Sigmoid colon (tissue), 7 donors: ENCODE results near the gene MUC5AC. TPM values are rescaled to one million over a fixed set of nuclear protein-coding genes. Genes with fewer than 3 reads are reported as not detected.

ENCODE experiments used
- DNase-seq: peaks from one replicate; pipeline ENCODE4 v3.0.0-alpha.2; 2019
- H3K27ac ChIP-seq, 4 donors: fragments of 200-600 bp; sonication (generic); one replicate each; pipeline ENCODE4 v1.5.1; 2016 to 2019; ENCODE audit warnings: mild to moderate bottlenecking in 1 of 4
- H3K27me3 ChIP-seq, 3 donors: fragments of 200-600 bp; sonication (generic); one replicate each; pipeline ENCODE4 v1.5.1; 2019; ENCODE audit warnings: mild to moderate bottlenecking in 1 of 3
- H3K36me3 ChIP-seq, 4 donors: fragments of 200-600 bp; sonication (generic); one replicate each; pipeline ENCODE4 v1.5.1; 2016 to 2019
- H3K4me1 ChIP-seq, 4 donors: fragments of 200-600 bp; sonication (generic); one replicate each; pipeline ENCODE4 v1.5.1; 2017 to 2019
- H3K4me3 ChIP-seq, 4 donors: fragments of 200-600 bp; sonication (generic); one replicate each; pipeline ENCODE4 v1.5.1; 2017 to 2019; ENCODE audit warnings: mild to moderate bottlenecking in 2 of 4, moderate library complexity in 1 of 4
- H3K9me3 ChIP-seq, 4 donors: fragments of 200-600 bp in 3 of 4; sonication (generic) in 3 of 4; one replicate each; pipeline versions ENCODE4 v1.5.1 to v1.6.1; 2013 to 2019
- EP300 ChIP-seq, 4 donors: sonication (generic); formaldehyde crosslinking; IDR thresholded peaks; one replicate each; pipeline ENCODE4 v1.6.1; 2017; ENCODE audit warnings: antibody characterized with exemption in 4 of 4
- POLR2A ChIP-seq, 2 donors: fragments of 450-650 bp; IDR thresholded peaks; one replicate each; pipeline ENCODE4 v1.6.1; 2016; ENCODE audit warnings: antibody characterized with exemption in 2 of 2, mild to moderate bottlenecking in 2 of 2, moderate library complexity in 2 of 2
- POLR2AphosphoS5 ChIP-seq, 4 donors: sonication (generic); formaldehyde crosslinking; IDR thresholded peaks; one replicate each; pipeline ENCODE4 v1.6.1; 2017; ENCODE audit warnings: antibody characterized with exemption in 4 of 4
- WGBS, 2 donors: extraction: QIAGEN DNeasy Blood & Tissue Kit; methylation state at CpG; one replicate each; pipeline ENCODE4 v1.1.7; 2013; 5-methylcytosine and 5-hydroxymethylcytosine counted together
- intact Hi-C: fragments of 100-400 bp; cut with DNase I; formaldehyde crosslinking; loops from one replicate; pipeline ENCODE4 v1.15.1; 2023
- polyA plus RNA-seq, 3 donors: library from polyadenylated mRNA; stranded (reverse); fragments of 200-250 nt; gene quantifications; one replicate each; pipeline ENCODE4 v1.2.3, GENCODE V29; 2013
- total RNA-seq, 4 donors: library from RNA; depleted of rRNA; stranded (reverse); fragments of >200 nt; gene quantifications; one replicate each; pipeline ENCODE4 v1.1.0, GENCODE V29; 2016
- TF ChIP-seq, protein P1 (sequence below), 4 experiments: fragments of 450-650 bp in 3 of 4; fragments of 200-600 bp in 1 of 4; IDR thresholded peaks; one replicate each; pipeline ENCODE4 v1.5.1; 2016 to 2019; ENCODE audit warnings: antibody characterized with exemption in 4 of 4, mild to moderate bottlenecking in 3 of 4, moderate library complexity in 2 of 4
- donor health status: healthy with polysubstance abuse.
- donor health status: Bipolar disorder and iron deficiency.
- donor health status: healthy.

The MUC5AC gene
- total and polyA plus RNA-seq, 7 donors: under 0.01 to 0.09 (median under 0.01) TPM; not detected in 4

GRCh38 chr11:1116104-1116503, 41.6 kb upstream of the MUC5AC start:
- peak; percentile 32 for DNase-seq
- H3K4me3 ChIP-seq: no peak overlapping the region
- WGBS, 2 donors: 89 to 91% methylated on average over 12 of the region's 12 CpGs
- H3K27me3 ChIP-seq: peaks cover 0 to 27% (median 9%) of the 10 kb centered on the region in 3 donors
- intact Hi-C loops: no loop called here
- H3K27ac ChIP-seq: no peak overlapping the region
- no peaks in the 10 kb centered on the region for H3K36me3 ChIP-seq
- H3K9me3 ChIP-seq: no peaks in the 10 kb centered on the region
- TF ChIP-seq POLR2A (IDR thresholded peaks at IDR 0.05): no peak
- H3K4me1 ChIP-seq: no peaks in the 10 kb centered on the region

DNA sequence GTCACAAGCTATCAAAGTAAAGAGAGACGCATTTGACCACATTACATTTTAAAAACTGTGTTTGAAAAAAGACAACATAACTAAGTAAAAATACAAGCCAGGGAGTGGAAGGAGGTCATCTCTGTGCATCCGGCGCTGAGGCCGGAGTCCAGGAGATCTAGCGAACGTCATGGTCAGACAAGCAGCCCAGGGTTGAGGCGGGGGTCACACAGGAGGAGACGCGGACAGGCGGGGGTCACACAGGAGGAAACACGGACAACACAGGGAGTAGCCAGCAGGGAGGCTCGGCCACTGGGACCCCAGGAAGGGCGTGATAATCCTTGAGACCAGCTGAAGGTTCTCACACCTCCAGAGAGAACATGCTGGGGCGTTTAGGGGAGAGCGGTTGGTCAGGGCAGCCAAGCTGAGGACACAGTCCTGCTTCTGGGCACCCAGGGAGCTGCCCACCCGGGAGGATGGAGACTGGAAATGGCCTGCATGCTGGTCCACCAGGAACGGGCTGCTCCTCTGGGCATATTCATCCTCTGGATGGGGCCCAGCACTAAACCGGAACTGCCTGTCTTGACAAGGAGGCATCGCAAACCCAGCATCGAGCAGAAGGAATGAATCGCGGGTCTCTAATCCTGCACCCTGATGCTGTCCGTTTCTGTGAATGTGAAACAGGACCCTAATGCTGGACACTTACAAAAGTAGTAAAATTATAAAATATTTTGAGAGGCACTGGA, 40.9 kb upstream of the MUC5AC start:
- intact Hi-C loops: no loop called here
- DNase-seq: peak; percentile 46
- H3K27ac ChIP-seq: no peak overlapping the region
- no peaks in the 10 kb centered on the region for H3K4me1 ChIP-seq
- TF ChIP-seq, protein P1, sequence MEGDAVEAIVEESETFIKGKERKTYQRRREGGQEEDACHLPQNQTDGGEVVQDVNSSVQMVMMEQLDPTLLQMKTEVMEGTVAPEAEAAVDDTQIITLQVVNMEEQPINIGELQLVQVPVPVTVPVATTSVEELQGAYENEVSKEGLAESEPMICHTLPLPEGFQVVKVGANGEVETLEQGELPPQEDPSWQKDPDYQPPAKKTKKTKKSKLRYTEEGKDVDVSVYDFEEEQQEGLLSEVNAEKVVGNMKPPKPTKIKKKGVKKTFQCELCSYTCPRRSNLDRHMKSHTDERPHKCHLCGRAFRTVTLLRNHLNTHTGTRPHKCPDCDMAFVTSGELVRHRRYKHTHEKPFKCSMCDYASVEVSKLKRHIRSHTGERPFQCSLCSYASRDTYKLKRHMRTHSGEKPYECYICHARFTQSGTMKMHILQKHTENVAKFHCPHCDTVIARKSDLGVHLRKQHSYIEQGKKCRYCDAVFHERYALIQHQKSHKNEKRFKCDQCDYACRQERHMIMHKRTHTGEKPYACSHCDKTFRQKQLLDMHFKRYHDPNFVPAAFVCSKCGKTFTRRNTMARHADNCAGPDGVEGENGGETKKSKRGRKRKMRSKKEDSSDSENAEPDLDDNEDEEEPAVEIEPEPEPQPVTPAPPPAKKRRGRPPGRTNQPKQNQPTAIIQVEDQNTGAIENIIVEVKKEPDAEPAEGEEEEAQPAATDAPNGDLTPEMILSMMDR (IDR thresholded peaks at IDR 0.05): no peak
- no peak for TF ChIP-seq EP300 (IDR thresholded peaks at IDR 0.05)
- no peak for TF ChIP-seq POLR2A (IDR thresholded peaks at IDR 0.05)
- TF ChIP-seq POLR2AphosphoS5 (IDR thresholded peaks at IDR 0.05): no peak
- no peak overlapping the region for H3K4me3 ChIP-seq
- no peaks in the 10 kb centered on the region for H3K36me3 ChIP-seq
- WGBS, 2 donors: 76 to 82% methylated on average over 23 of the region's 23 CpGs
- peaks cover 0 to 34% (median 6%) of the 10 kb centered on the region in 3 donors for H3K27me3 ChIP-seq
- no peaks in the 10 kb centered on the region for H3K9me3 ChIP-seq

GRCh38 chr11:1117992-1118391, 39.8 kb upstream of the MUC5AC start:
- peaks cover 0 to 41% (median 6%) of the 10 kb centered on the region in 3 donors for H3K27me3 ChIP-seq
- intact Hi-C loops: no loop called here

GRCh38 chr11:1118755-1119603, 38.8 kb upstream of the MUC5AC start:
- TF ChIP-seq EP300 (IDR thresholded peaks at IDR 0.05): no peak
- no peak for TF ChIP-seq POLR2AphosphoS5 (IDR thresholded peaks at IDR 0.05)
- no peak for TF ChIP-seq POLR2A (IDR thresholded peaks at IDR 0.05)
- TF ChIP-seq, protein P1 (IDR thresholded peaks at IDR 0.05): no peak
- Histone ChIP-seq H3K27me3 (peaks cover 0 to 45% (median 6%) of the 10 kb centered on the region in 3 donors), H3K9me3 (no peaks in the 10 kb centered on the region), H3K27ac (no peak overlapping the region), H3K36me3 (no peaks in the 10 kb centered on the region), H3K4me1 (no peaks in the 10 kb centered on the region), H3K4me3 (no peak overlapping the region)
- 52 to 79% methylated on average over 22 of the region's 22 CpGs for WGBS, 2 donors
- DNase-seq: peak; percentile 48
- intact Hi-C loops: no loop called here

More at GRCh38 chr11:1117992-1118391, 39.8 kb upstream of the MUC5AC start:
- Histone ChIP-seq H3K27ac (no peak overlapping the region), H3K9me3 (no peaks in the 10 kb centered on the region), H3K36me3 (no peaks in the 10 kb centered on the region), H3K4me1 (no peaks in the 10 kb centered on the region), H3K4me3 (no peak overlapping the region)
- 78 to 82% methylated on average over 6 of the region's 6 CpGs for WGBS, 2 donors
- DNase-seq: peak; percentile 53
- no peak for TF ChIP-seq POLR2A (IDR thresholded peaks at IDR 0.05)
- TF ChIP-seq, protein P1 (IDR thresholded peaks at IDR 0.05): no peak
- no peak for TF ChIP-seq EP300 (IDR thresholded peaks at IDR 0.05)

- intact Hi-C loops: no loop called here
- TF ChIP-seq POLR2AphosphoS5 (IDR thresholded peaks at IDR 0.05) (no peak), EP300 (IDR thresholded peaks at IDR 0.05) (no peak), POLR2A (IDR thresholded peaks at IDR 0.05) (no peak)
- TF ChIP-seq, protein P1 (IDR thresholded peaks at IDR 0.05): no peak
- H3K27me3 ChIP-seq: peaks cover 0 to 41% (median 6%) of the 10 kb centered on the region in 3 donors
- no peaks in the 10 kb centered on the region for H3K36me3 ChIP-seq
- no peak overlapping the region for H3K4me3 ChIP-seq
- no peak overlapping the region for H3K27ac ChIP-seq
- H3K4me1 ChIP-seq: no peaks in the 10 kb centered on the region
- DNase-seq: peak; percentile 54
- H3K9me3 ChIP-seq: no peaks in the 10 kb centered on the region
- 81 to 85% methylated on average over 17 of the region's 17 CpGs for WGBS, 2 donors
Measured at GRCh38 chr11:1119604-1120146, 38.1 kb upstream of the MUC5AC start.
